Measurements from ENCODE around the gene EFCAB14.
"Not testable (repeated sequence)": the region's sequence is repeated elsewhere in the genome, so short reads cannot be mapped to it uniquely, and the experiment has no call there.

Gene EFCAB14

GRCh38 chr1:46742069-46742468, 23.2 kb upstream of the EFCAB14 start:
- Mint-ChIP-seq H3K27me3 (peaks cover 31% of the 10 kb centered on the region), H3K4me3 (no peak overlapping the region), H3K9me3 (no peaks in the 10 kb centered on the region), H3K4me1 (no peaks in the 10 kb centered on the region), H3K36me3 (no peaks in the 10 kb centered on the region), H3K27ac (no peak overlapping the region)

- Mint-ChIP-seq H3K27me3 (peaks cover 23% of the 10 kb centered on the region), H3K4me1 (no peaks in the 10 kb centered on the region), H3K36me3 (no peaks in the 10 kb centered on the region), H3K27ac (no peak overlapping the region), H3K9me3 (peaks cover 13% of the 10 kb centered on the region), H3K4me3 (no peak overlapping the region)
Measured at GRCh38 chr1:46735708-46736324, 16.9 kb upstream of the EFCAB14 start.

GRCh38 chr1:46728327-46728873, 9.5 kb upstream of the EFCAB14 start:
- not testable (repeated sequence) for H3K36me3 Mint-ChIP-seq, H3K4me3 Mint-ChIP-seq, H3K4me1 Mint-ChIP-seq, H3K27ac Mint-ChIP-seq
- H3K27me3 Mint-ChIP-seq: peaks cover 40% of the 10 kb centered on the region
- peaks cover 10% of the 10 kb centered on the region for H3K9me3 Mint-ChIP-seq

- Mint-ChIP-seq H3K4me1 (no peaks in the 10 kb centered on the region), H3K36me3 (no peaks in the 10 kb centered on the region), H3K27me3 (peaks cover 26% of the 10 kb centered on the region), H3K9me3 (peaks cover 5% of the 10 kb centered on the region), H3K4me3 (no peak overlapping the region), H3K27ac (no peak overlapping the region)
Measured at GRCh38 chr1:46725736-46726108, 6.8 kb upstream of the EFCAB14 start.

DNA sequence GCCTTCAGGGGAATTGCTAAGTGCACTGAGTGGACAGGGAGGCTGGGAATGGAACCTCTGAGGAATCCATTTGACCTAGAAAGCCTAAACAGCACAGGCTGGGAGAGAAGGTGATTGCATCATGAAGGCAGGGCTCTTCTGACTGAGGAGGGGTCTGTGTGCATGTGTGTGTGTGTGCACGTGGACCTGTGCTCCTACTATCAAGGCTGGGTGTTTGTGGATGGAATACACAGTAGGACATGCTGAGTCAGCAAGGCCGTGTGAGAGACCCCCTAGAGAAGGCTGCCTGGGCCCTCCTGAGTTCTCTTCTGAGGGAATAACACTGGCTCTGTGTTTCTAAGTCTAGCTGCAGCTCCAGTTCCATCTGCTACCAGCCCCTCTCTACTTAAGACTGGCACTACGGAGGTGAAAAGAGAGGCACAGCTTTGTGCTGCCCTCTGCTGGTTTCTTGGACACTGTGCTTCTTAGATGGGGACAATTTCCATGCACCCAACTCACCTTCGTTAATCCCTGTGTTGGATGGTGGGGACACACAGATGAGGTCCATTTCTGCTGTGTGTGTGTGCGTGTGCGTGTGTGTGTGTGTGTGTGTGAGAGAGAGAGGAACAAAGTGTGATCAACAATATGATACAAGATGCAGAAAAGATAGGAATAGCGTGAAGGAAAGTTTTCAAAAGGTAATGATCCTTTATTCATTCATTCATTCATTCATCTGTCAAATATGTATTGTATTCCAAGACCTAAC, 6.2 kb upstream of the EFCAB14 start:
- peaks cover 24% of the 10 kb centered on the region for H3K27me3 Mint-ChIP-seq
- no peaks in the 10 kb centered on the region for H3K9me3 Mint-ChIP-seq
- no peak overlapping the region for H3K4me3 Mint-ChIP-seq
- H3K36me3 Mint-ChIP-seq: no peaks in the 10 kb centered on the region
- no peak overlapping the region for H3K27ac Mint-ChIP-seq
- H3K4me1 Mint-ChIP-seq: no peaks in the 10 kb centered on the region

- Mint-ChIP-seq H3K9me3 (no peaks in the 10 kb centered on the region), H3K4me3 (no peak overlapping the region), H3K36me3 (no peaks in the 10 kb centered on the region)
Measured at GRCh38 chr1:46723901-46724300, 5.0 kb upstream of the EFCAB14 start.

GRCh38 chr1:46721686-46722205, 2.8 kb upstream of the EFCAB14 start:
- no peak overlapping the region for H3K27ac Mint-ChIP-seq
- no peaks in the 10 kb centered on the region for H3K9me3 Mint-ChIP-seq
- peaks cover 1% of the 10 kb centered on the region for H3K36me3 Mint-ChIP-seq
- no peak overlapping the region for H3K4me3 Mint-ChIP-seq
- H3K27me3 Mint-ChIP-seq: peaks cover 9% of the 10 kb centered on the region
- peaks cover 25% of the 10 kb centered on the region for H3K4me1 Mint-ChIP-seq

More at GRCh38 chr1:46723901-46724300, 5.0 kb upstream of the EFCAB14 start:
- Mint-ChIP-seq H3K4me1 (peaks cover 9% of the 10 kb centered on the region), H3K27me3 (peaks cover 17% of the 10 kb centered on the region), H3K27ac (no peak overlapping the region)

- Mint-ChIP-seq H3K27me3 (peaks cover 6% of the 10 kb centered on the region), H3K36me3 (peaks cover 1% of the 10 kb centered on the region), H3K4me1 (peaks cover 31% of the 10 kb centered on the region), H3K9me3 (no peaks in the 10 kb centered on the region), H3K4me3 (no peak overlapping the region), H3K27ac (no peak overlapping the region)
Measured at GRCh38 chr1:46721204-46721603, 2.3 kb upstream of the EFCAB14 start.

GRCh38 chr1:46720319-46720718, 1.4 kb upstream of the EFCAB14 start:
- H3K9me3 Mint-ChIP-seq, H3K27me3 Mint-ChIP-seq, H3K36me3 Mint-ChIP-seq, H3K27ac Mint-ChIP-seq, H3K4me3 Mint-ChIP-seq: not testable (repeated sequence)
- peaks cover 37% of the 10 kb centered on the region for H3K4me1 Mint-ChIP-seq

DNA sequence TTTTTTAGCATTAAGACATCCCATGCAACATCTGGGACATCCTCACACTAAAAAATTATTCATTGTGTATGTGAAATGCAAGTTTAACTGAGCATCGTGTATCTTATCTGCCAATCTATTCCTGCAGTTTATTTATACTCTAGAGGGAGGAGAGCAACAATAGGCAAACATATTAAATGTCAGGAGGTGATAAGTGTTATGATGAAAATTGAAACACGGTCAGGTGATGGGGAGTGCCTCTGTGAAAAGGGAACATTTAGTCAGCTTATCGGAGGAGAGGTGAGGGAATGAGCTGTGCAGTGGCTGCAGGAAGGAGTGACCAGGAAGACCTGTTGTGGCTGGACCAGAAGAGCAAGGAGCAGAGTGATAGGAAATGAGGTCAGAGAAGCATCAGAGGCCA, 775 bp upstream of the EFCAB14 start:
- Mint-ChIP-seq H3K4me3 (peak overlapping the region; percentile 87), H3K27ac (peak overlapping the region; percentile 88), H3K27me3 (no peaks in the 10 kb centered on the region), H3K36me3 (peaks cover 7% of the 10 kb centered on the region), H3K4me1 (peaks cover 42% of the 10 kb centered on the region), H3K9me3 (no peaks in the 10 kb centered on the region)

DNA sequence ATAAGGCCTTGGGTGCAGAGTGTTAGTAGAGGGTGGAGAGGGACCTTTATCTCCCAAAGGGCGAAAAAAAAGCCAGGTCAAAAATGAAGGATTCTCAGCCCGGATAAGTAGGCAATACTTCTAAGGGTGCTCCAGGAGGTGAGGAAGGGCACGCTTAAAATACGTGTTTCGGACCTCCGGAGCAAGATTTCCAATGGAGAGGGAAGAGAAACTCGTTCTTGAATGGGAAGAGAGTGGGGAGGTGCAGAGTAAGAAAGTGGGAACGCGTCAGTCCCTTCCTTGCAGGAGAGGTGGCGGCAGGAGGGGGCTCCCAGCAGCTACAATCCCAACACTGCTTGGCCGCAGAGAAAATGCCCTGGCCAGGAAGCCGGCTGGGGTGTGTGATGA, 581 bp downstream of the EFCAB14 start:
- H3K4me1 Mint-ChIP-seq: peaks cover 53% of the 10 kb centered on the region
- H3K9me3 Mint-ChIP-seq: no peaks in the 10 kb centered on the region
- peak overlapping the region; percentile 97 for H3K4me3 Mint-ChIP-seq
- H3K36me3 Mint-ChIP-seq: peaks cover 7% of the 10 kb centered on the region
- H3K27me3 Mint-ChIP-seq: no peaks in the 10 kb centered on the region
- peak overlapping the region; percentile 92 for H3K27ac Mint-ChIP-seq

- H3K9me3 Mint-ChIP-seq: no peaks in the 10 kb centered on the region
- peak overlapping the region; percentile 97 for H3K4me3 Mint-ChIP-seq
- H3K4me1 Mint-ChIP-seq: peaks cover 53% of the 10 kb centered on the region
- peaks cover 7% of the 10 kb centered on the region for H3K36me3 Mint-ChIP-seq
- H3K27me3 Mint-ChIP-seq: no peaks in the 10 kb centered on the region
- peak overlapping the region; percentile 78 for H3K27ac Mint-ChIP-seq
Measured at GRCh38 chr1:46717654-46718053, 1.3 kb downstream of the EFCAB14 start.

- H3K36me3 Mint-ChIP-seq: peaks cover 7% of the 10 kb centered on the region
- no peak overlapping the region for H3K27ac Mint-ChIP-seq
- H3K4me1 Mint-ChIP-seq: peaks cover 69% of the 10 kb centered on the region
- H3K4me3 Mint-ChIP-seq: no peak overlapping the region
- no peaks in the 10 kb centered on the region for H3K9me3 Mint-ChIP-seq
- no peaks in the 10 kb centered on the region for H3K27me3 Mint-ChIP-seq
Measured at GRCh38 chr1:46714976-46715375, 3.9 kb downstream of the EFCAB14 start.

DNA sequence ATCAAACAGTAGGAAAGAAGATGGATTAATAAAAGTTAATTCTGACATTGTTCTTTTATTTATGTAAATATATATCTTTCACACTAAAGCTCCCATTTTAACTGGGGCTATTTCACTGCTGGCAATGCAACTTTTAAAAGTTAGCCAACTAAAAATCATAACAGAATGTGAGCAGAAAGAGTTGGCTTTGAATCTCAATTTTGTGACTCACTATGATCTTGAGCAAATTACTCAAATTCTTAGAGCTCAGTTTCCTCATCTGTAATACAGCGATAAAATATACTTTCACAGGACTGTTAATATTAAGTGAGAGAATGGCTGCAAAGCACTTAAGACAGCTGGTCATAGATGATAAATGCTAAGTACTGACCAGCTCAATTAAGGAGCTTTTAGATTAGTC, 10.8 kb downstream of the EFCAB14 start:
- peaks cover 56% of the 10 kb centered on the region for H3K4me1 Mint-ChIP-seq
- H3K9me3 Mint-ChIP-seq: no peaks in the 10 kb centered on the region
- no peak overlapping the region for H3K4me3 Mint-ChIP-seq
- peaks cover 18% of the 10 kb centered on the region for H3K36me3 Mint-ChIP-seq
- H3K27ac Mint-ChIP-seq: no peak overlapping the region
- H3K27me3 Mint-ChIP-seq: no peaks in the 10 kb centered on the region

- no peaks in the 10 kb centered on the region for H3K9me3 Mint-ChIP-seq
- no peak overlapping the region for H3K27ac Mint-ChIP-seq
- H3K36me3 Mint-ChIP-seq: peaks cover 18% of the 10 kb centered on the region
- no peaks in the 10 kb centered on the region for H3K27me3 Mint-ChIP-seq
- no peak overlapping the region for H3K4me3 Mint-ChIP-seq
- H3K4me1 Mint-ChIP-seq: peaks cover 63% of the 10 kb centered on the region
Measured at GRCh38 chr1:46705408-46705807, 13.5 kb downstream of the EFCAB14 start.

DNA sequence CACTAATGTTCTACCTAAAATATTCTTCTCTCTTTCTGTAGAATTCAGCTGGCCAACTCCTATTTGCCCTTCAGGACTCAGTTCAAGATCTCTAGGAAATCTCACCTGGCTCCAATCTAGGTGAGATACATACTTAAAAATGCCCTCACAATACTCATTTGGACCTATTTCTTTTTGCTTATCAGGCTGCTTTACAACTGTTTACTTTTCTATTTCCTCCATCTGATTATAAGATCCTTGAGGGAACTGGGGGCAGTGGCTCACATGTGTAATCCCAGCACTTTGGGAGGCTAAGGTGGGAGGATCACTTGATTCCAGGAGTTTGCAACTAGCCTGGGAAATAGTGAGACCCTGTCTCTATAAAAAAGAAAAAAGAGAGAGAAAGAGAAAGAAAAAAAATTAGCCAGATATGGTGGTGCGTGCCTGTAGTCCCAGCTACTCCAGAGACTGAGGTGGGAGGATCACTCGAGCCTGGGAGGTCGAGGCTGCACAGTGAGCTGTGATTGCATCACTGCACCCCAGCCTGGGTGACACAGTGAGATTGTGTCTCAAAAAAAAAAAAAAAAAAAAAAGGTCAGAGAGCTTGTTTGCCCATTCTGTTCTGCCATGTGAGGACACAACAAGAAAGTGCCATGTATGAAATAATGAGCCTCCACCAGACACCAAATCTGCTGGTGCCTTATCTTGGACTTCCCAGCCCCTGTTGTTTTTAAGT, 14.8 kb downstream of the EFCAB14 start:
- H3K27me3 Mint-ChIP-seq: no peaks in the 10 kb centered on the region
- peaks cover 15% of the 10 kb centered on the region for H3K36me3 Mint-ChIP-seq
- H3K4me1 Mint-ChIP-seq: peaks cover 68% of the 10 kb centered on the region
- H3K4me3 Mint-ChIP-seq: no peak overlapping the region
- H3K9me3 Mint-ChIP-seq: no peaks in the 10 kb centered on the region
- no peak overlapping the region for H3K27ac Mint-ChIP-seq
